Parathyroid adenoma (tissue), 2 donors: ENCODE measurements around the gene PIR.

Source experiments
- H2AFZ ChIP-seq: fragments of 300-600 bp; sonication (generic); one replicate; pipeline ENCODE4 v1.7.0; 2017; ENCODE audit warnings: antibody characterized with exemption, mild to moderate bottlenecking
- H3K27ac ChIP-seq: fragments of 300-600 bp; sonication (generic); one replicate; pipeline ENCODE4 v1.7.0; 2017
- H3K27me3 ChIP-seq: fragments of 300-600 bp; sonication (generic); one replicate; pipeline ENCODE4 v1.7.0; 2017; ENCODE audit warnings: low read length; ENCODE audit not compliant: control insufficient read depth, insufficient read depth
- H3K36me3 ChIP-seq: fragments of 300-600 bp; sonication (generic); one replicate; pipeline ENCODE4 v1.7.0; 2017; ENCODE audit warnings: low read length; ENCODE audit not compliant: control insufficient read depth, insufficient read depth
- H3K4me1 ChIP-seq: fragments of 300-600 bp; sonication (generic); one replicate; pipeline ENCODE4 v1.7.0; 2017; ENCODE audit warnings: control low read depth
- H3K4me2 ChIP-seq: fragments of 300-600 bp; sonication (generic); one replicate; pipeline ENCODE4 v1.7.0; 2017; ENCODE audit warnings: low read length
- H3K4me3 ChIP-seq: fragments of 300-600 bp; sonication (generic); one replicate; pipeline ENCODE4 v1.7.0; 2017; ENCODE audit warnings: low read depth, low read length
- H3K79me2 ChIP-seq: fragments of 300-600 bp; sonication (generic); one replicate; pipeline ENCODE4 v1.7.0; 2017; ENCODE audit warnings: control low read depth
- H3K9ac ChIP-seq: fragments of 300-600 bp; sonication (generic); one replicate; pipeline ENCODE4 v1.7.0; 2017; ENCODE audit warnings: mild to moderate bottlenecking
- H3K9me3 ChIP-seq: fragments of 300-600 bp; sonication (generic); one replicate; pipeline ENCODE4 v1.7.0; 2017; ENCODE audit warnings: low read length; ENCODE audit not compliant: control insufficient read depth
- CTCF ChIP-seq: fragments of 300-600 bp; sonication (generic); IDR thresholded peaks from one replicate; pipeline ENCODE4 v1.7.0; 2017; ENCODE audit warnings: antibody characterized with exemption, mild to moderate bottlenecking
- donor health status: primary hyperparathyroidism.

The PIR gene

GRCh38 chrX:15384304-15384703, 108.8 kb downstream of the PIR start, which contains the start of gene VEGFD:
Gene VEGFD, minus strand, starts transcription at chrX:15384413. Its CDS starts 467 bp downstream, at chrX:15383946.
- H3K79me2 ChIP-seq = no peaks in the 10 kb centered on the region
- H3K4me2 ChIP-seq = no peak within 1 kb of the TSS
- H3K4me3 ChIP-seq = no peak within 1 kb of the TSS
- H3K27ac ChIP-seq = no peak within 1 kb of the TSS
- no peaks in the 10 kb centered on the region for H3K36me3 ChIP-seq
- H3K27me3 ChIP-seq = no peaks in the 10 kb centered on the region
- TF ChIP-seq CTCF = no peak
- H3K9ac ChIP-seq = no peak within 1 kb of the TSS
- no peak within 1 kb of the TSS for H2AFZ ChIP-seq
- H3K4me1 ChIP-seq = no peaks in the 10 kb centered on the region
- no peaks in the 10 kb centered on the region for H3K9me3 ChIP-seq

- Histone ChIP-seq H3K27ac (no peak overlapping the region), H3K9me3 (no peaks in the 10 kb centered on the region), H3K79me2 (no peaks in the 10 kb centered on the region), H3K4me2 (no peak overlapping the region), H2AFZ (no peak overlapping the region), H3K27me3 (no peaks in the 10 kb centered on the region), H3K4me1 (no peaks in the 10 kb centered on the region), H3K4me3 (no peak overlapping the region), H3K9ac (no peak overlapping the region), H3K36me3 (no peaks in the 10 kb centered on the region)
- TF ChIP-seq CTCF = no peak
Measured at GRCh38 chrX:15382813-15383212, 110.3 kb downstream of the PIR start.

- no peak for TF ChIP-seq CTCF
- no peaks in the 10 kb centered on the region for H3K4me1 ChIP-seq
- no peak overlapping the region for H3K4me3 ChIP-seq
- no peak overlapping the region for H3K9ac ChIP-seq
- no peaks in the 10 kb centered on the region for H3K27me3 ChIP-seq
- H3K9me3 ChIP-seq = no peaks in the 10 kb centered on the region
- no peaks in the 10 kb centered on the region for H3K79me2 ChIP-seq
- no peaks in the 10 kb centered on the region for H3K36me3 ChIP-seq
- H3K27ac ChIP-seq = no peak overlapping the region
- H3K4me2 ChIP-seq = no peak overlapping the region
- H2AFZ ChIP-seq = no peak overlapping the region
Measured at GRCh38 chrX:15376956-15377355, 116.2 kb downstream of the PIR start.

- H3K4me2 ChIP-seq = no peak overlapping the region
- H3K4me1 ChIP-seq = no peaks in the 10 kb centered on the region
- no peaks in the 10 kb centered on the region for H3K79me2 ChIP-seq
- H3K9ac ChIP-seq = no peak overlapping the region
- H3K27me3 ChIP-seq = no peaks in the 10 kb centered on the region
- TF ChIP-seq CTCF = no peak
- no peak overlapping the region for H3K4me3 ChIP-seq
- H3K9me3 ChIP-seq = no peaks in the 10 kb centered on the region
- H3K36me3 ChIP-seq = no peaks in the 10 kb centered on the region
- H2AFZ ChIP-seq = no peak overlapping the region
- H3K27ac ChIP-seq = no peak overlapping the region
Measured at GRCh38 chrX:15373976-15374375, 119.2 kb downstream of the PIR start.

GRCh38 chrX:15366506-15367352, 126.4 kb downstream of the PIR start:
- H3K79me2 ChIP-seq = no peaks in the 10 kb centered on the region
- no peak overlapping the region for H3K4me2 ChIP-seq
- H3K27me3 ChIP-seq = no peaks in the 10 kb centered on the region
- H3K4me3 ChIP-seq = no peak overlapping the region
- H3K27ac ChIP-seq = no peak overlapping the region
- no peaks in the 10 kb centered on the region for H3K36me3 ChIP-seq
- no peak for TF ChIP-seq CTCF
- H3K4me1 ChIP-seq = no peaks in the 10 kb centered on the region
- no peak overlapping the region for H3K9ac ChIP-seq
- H3K9me3 ChIP-seq = no peaks in the 10 kb centered on the region
- H2AFZ ChIP-seq = no peak overlapping the region
